MG63 (cell line): ENCODE data around the gene OR5K3. TPM values are rescaled to one million over a fixed set of nuclear protein-coding genes. Genes with fewer than 3 reads are reported as not detected.
"Not testable (repeated sequence)": the region's sequence is repeated elsewhere in the genome, so short reads cannot be mapped to it uniquely, and the experiment has no call there.

ENCODE experiments used
- DNase-seq: peaks from one replicate; pipeline ENCODE4 v3.0.0-alpha.2; 2020
- H3K27me3 ChIP-seq: fragments of 250-450 bp; sonication (Bioruptor Pico); 2 replicates; pipeline ENCODE4 v1.5.1; 2020; ENCODE audit warnings: mild to moderate bottlenecking, moderate library complexity
- H3K36me3 ChIP-seq: fragments of 250-450 bp; sonication (Bioruptor Pico); 2 replicates; pipeline ENCODE4 v1.5.1; 2020; ENCODE audit warnings: mild to moderate bottlenecking, moderate library complexity
- H3K4me3 ChIP-seq: fragments of 250-450 bp; sonication (Bioruptor Pico); 2 replicates; pipeline ENCODE4 v1.5.1; 2020; ENCODE audit warnings: mild to moderate bottlenecking, moderate library complexity
- H3K9me3 ChIP-seq: fragments of 250-450 bp; sonication (Bioruptor Pico); 2 replicates; pipeline ENCODE4 v1.5.1; 2020; ENCODE audit warnings: mild to moderate bottlenecking, moderate library complexity
- total RNA-seq: library from RNA; depleted of rRNA; stranded (reverse); fragments of >200 nt; shearing (Covaris generic); gene quantifications from 2 replicates; pipeline ENCODE4 v1.2.3, GENCODE V29; 2014; ENCODE audit warnings: low replicate concordance; rRNA removed

OR5K3 gene
- not detected in 2 replicates for total RNA-seq

DNA sequence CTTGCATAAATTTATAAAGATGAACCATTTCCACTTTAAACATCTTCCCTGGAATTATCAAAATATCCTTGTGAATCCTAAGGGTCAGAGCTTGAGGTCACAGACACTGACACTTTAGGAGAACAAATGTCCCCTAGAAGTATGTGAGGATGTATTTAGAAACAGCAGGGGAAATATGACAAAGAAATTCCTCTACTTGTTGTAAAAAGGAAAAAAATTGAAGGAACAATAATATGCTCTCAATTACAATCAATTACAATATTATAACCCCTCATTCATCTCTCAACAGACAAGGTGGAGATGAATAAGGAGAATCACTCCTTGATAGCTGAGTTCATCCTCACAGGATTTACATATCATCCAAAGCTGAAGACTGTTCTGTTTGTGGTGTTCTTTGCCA is at the start of gene OR5K3:
Gene OR5K3 (plus strand): TSS at position 301 of the 400 bp plus-strand sequence. CDS start 0 bp downstream, at position 301.
- Histone ChIP-seq H3K9me3 (no peaks in the 10 kb centered on the region), H3K4me3 (no peak within 1 kb of the TSS), H3K27me3 (no peaks in the 10 kb centered on the region), H3K36me3 (no peaks in the 10 kb centered on the region)
- DNase-seq, result no peak

- H3K27me3 ChIP-seq, result peaks cover 9% of the 10 kb centered on the region
These were observed 48.7 kb upstream of the OR5K3 start for GRCh38 chr3:98341758-98342157.

GRCh38 chr3:98343647-98344507 is 46.6 kb upstream of the OR5K3 start:
- Histone ChIP-seq H3K27me3 (no peaks in the 10 kb centered on the region), H3K9me3 (no peaks in the 10 kb centered on the region), H3K36me3 (no peaks in the 10 kb centered on the region), H3K4me3 (no peak overlapping the region)
- peak; percentile 9 for DNase-seq

More at GRCh38 chr3:98341758-98342157, 48.7 kb upstream of the OR5K3 start:
- Histone ChIP-seq H3K4me3 (no peak overlapping the region), H3K9me3 (no peaks in the 10 kb centered on the region), H3K36me3 (no peaks in the 10 kb centered on the region)
- no peak for DNase-seq

- no peak overlapping the region for H3K4me3 ChIP-seq
- no peak for DNase-seq
- no peaks in the 10 kb centered on the region for H3K27me3 ChIP-seq
- H3K9me3 ChIP-seq, result no peaks in the 10 kb centered on the region
- no peaks in the 10 kb centered on the region for H3K36me3 ChIP-seq
These were observed 40.4 kb upstream of the OR5K3 start for GRCh38 chr3:98350082-98350481.

- H3K4me3 ChIP-seq, result no peak within 1 kb of the TSS
- no peaks in the 10 kb centered on the region for H3K36me3 ChIP-seq
- H3K9me3 ChIP-seq, result no peaks in the 10 kb centered on the region
These were observed 36.9 kb upstream of the OR5K3 start, which contains the start of gene OR5K4 for GRCh38 chr3:98353554-98353953. Gene OR5K4 (plus strand): TSS chr3:98353854. CDS start chr3:98353854, 0 bp downstream.

GRCh38 chr3:98359250-98359649 is 31.2 kb upstream of the OR5K3 start:
- no peak for DNase-seq
- Histone ChIP-seq H3K4me3 (no peak overlapping the region), H3K27me3 (no peaks in the 10 kb centered on the region), H3K9me3 (peaks cover 3% of the 10 kb centered on the region; the same call in 1 of the 2 replicates), H3K36me3 (no peaks in the 10 kb centered on the region)

More at GRCh38 chr3:98353554-98353953, 36.9 kb upstream of the OR5K3 start, which contains the start of gene OR5K4:
- no peak for DNase-seq
- H3K27me3 ChIP-seq, result no peaks in the 10 kb centered on the region

DNA sequence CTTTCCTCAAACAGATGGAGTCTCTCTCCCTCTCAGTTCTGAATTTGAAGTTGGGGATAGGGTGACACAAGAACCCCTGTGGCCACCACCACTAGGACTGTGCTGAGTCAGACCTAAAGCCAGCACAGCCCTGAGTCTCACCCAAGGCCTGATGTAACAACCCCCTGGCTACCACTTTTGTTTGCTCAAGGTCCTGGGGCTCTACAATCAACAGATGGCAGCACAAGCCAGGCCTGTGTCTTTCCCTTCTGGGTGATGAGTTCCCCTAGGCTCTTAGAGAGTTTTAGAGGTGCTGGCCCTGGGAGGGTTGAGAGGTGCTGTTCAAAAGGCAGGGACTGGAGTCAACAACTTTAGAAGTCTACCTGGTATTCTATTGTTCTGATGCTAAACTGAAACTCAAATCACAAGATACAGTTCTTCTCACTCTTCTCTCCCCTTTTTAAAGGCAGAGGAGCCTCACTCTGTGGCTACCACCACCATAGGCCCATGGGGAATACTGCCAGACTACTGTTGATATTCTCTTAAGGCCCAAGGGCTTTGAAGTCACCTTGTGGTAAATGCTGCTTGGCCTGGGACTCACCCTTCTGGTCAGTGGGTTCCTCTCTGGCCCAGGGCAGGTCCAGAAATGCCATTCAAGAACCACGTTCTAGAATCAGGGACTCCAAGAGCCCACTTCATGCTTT is 30.3 kb upstream of the OR5K3 start:
- no peak for DNase-seq
- Histone ChIP-seq H3K9me3 (peaks cover 3% of the 10 kb centered on the region; the same call in 1 of the 2 replicates), H3K36me3 (no peaks in the 10 kb centered on the region), H3K27me3 (no peaks in the 10 kb centered on the region), H3K4me3 (no peak overlapping the region)

DNA sequence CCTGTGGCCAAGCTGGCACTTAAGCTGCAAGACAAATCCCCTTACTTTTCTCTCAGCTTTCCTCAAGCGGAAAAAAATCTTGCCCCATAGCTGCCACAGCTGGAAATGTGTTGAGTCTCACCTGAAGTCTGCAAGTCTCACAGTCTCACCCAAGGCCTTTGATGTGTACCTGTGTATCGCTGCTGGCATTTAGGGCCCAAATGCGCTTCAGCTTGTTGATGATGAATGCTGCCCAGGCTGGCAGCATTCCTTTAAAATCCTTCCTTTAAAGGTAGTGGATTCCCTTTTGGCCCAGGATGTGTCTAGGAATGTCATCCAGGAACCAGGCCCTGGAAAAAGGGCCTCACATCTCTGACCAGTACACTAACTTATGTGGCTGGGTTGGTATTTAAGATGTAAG is 29.8 kb upstream of the OR5K3 start:
- H3K4me3 ChIP-seq, result no peak overlapping the region
- peaks cover 3% of the 10 kb centered on the region; the same call in 1 of the 2 replicates for H3K9me3 ChIP-seq
- H3K36me3 ChIP-seq, result no peaks in the 10 kb centered on the region
- H3K27me3 ChIP-seq, result no peaks in the 10 kb centered on the region
- no peak for DNase-seq

DNA sequence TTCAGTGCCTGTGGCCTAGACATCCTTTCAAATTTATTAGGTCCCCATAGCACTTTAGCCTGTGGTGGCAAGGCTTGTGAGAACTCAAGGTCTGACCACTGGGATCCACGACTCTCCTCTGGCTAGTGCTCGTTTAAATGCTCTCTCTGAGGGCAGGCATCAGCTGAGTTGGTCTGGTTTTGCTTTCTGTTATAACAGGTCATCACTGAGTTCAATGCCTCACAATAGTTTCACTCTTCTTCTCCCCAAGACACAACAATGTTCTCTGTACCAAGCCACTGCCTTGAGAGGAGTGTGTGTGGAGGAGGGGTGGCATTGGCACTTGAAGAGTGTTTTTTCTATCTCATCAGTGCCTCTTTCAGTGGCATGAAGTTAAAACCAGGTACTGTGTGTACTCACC is 29.2 kb upstream of the OR5K3 start:
- Histone ChIP-seq H3K4me3 (no peak overlapping the region), H3K36me3 (no peaks in the 10 kb centered on the region)
- DNase-seq, result no peak

GRCh38 chr3:98367464-98368246 is 22.8 kb upstream of the OR5K3 start:
- DNase-seq, result no peak
- H3K9me3 ChIP-seq, result no peaks in the 10 kb centered on the region
- no peak overlapping the region for H3K4me3 ChIP-seq
- H3K27me3 ChIP-seq, result no peaks in the 10 kb centered on the region
- no peaks in the 10 kb centered on the region for H3K36me3 ChIP-seq

More for the DNA sequence above, 29.2 kb upstream of the OR5K3 start:
- Histone ChIP-seq H3K27me3 (no peaks in the 10 kb centered on the region), H3K9me3 (peaks cover 3% of the 10 kb centered on the region; the same call in 1 of the 2 replicates)

DNA sequence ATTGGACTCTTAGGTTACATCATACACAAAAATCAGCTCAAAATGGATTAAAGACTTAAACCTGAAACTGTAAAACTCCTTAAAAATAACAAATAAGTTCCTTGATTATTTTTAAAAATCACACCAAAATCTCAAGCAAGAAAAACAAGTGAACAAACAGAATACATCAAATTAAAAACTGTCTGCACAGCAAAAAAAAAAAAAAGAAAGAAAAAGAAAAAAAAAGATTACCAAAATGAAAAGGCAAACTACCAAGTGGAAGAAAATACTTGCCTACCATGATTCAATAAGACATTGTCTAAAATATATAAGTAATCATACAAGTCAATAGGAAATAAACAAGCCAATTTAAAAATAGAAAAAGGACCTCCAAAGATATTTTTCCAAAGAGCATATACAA is 19.3 kb upstream of the OR5K3 start:
- Histone ChIP-seq H3K27me3 (no peaks in the 10 kb centered on the region), H3K36me3 (no peaks in the 10 kb centered on the region), H3K4me3 (no peak overlapping the region), H3K9me3 (no peaks in the 10 kb centered on the region)
- DNase-seq, result no peak

DNA sequence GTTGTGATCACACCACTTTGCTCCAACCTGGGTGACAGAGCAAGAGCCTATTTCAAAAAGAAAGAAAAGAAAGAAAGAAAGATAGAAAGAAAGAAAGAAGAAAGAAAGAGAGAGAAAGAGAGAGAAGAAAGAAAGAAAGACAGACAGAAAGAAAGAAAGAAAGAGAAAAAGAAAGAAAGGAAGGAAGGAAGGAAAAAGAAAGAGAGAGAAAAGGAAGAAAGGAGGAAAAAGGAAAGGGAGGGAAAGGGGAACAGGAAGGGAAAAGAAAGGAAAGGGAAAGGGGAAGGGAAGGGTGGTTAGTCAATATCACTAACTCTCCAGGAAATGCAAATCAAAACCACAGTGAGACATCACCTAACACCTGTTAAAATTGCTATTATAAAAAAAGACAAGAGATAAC is 18.6 kb upstream of the OR5K3 start:
- H3K4me3 ChIP-seq, result no peak overlapping the region
- H3K36me3 ChIP-seq, result no peaks in the 10 kb centered on the region
- DNase-seq, result no peak
- H3K27me3 ChIP-seq, result no peaks in the 10 kb centered on the region
- no peaks in the 10 kb centered on the region for H3K9me3 ChIP-seq

DNA sequence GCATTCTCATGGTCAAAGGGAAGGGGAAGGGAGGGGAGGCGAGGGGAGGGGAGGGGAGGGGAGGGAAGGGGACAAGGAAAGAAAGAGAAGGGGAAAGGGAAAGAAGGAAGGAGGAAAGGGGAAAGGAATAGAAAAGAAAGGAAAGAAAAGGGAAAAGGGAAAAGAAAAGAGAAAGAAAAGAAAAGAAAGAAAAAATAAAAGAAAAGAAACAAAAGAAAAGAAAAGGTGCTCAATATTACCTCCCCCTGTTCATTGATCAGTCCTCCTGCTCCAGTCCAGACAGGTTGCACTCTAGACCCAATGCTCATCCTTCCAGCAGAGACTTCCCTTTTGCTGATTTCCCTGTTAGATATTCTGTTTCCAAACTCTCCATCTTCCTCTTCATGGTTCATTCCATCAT is 18.0 kb upstream of the OR5K3 start:
- no peaks in the 10 kb centered on the region for H3K36me3 ChIP-seq
- no peaks in the 10 kb centered on the region for H3K27me3 ChIP-seq
- no peak overlapping the region for H3K4me3 ChIP-seq
- DNase-seq, result no peak
- no peaks in the 10 kb centered on the region for H3K9me3 ChIP-seq

DNA sequence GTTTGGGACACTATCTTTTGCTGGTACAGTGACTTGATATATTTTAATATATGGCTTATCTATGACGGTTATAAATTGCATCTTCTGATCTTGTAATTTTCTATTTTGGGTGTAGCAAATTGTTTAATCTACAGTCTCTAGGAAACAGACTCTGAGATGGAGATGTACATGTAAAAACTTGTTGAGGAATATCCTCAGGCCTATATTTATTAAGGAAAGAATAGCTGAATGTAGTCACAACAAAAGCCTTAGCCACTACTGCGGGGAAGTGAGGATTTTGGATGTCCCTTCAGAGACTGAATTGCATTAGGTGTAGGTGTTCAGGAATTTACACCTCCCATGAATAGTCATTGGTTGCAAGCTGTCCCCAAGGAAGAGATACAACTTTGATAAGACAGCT is 13.8 kb upstream of the OR5K3 start:
- no peak for DNase-seq

DNA sequence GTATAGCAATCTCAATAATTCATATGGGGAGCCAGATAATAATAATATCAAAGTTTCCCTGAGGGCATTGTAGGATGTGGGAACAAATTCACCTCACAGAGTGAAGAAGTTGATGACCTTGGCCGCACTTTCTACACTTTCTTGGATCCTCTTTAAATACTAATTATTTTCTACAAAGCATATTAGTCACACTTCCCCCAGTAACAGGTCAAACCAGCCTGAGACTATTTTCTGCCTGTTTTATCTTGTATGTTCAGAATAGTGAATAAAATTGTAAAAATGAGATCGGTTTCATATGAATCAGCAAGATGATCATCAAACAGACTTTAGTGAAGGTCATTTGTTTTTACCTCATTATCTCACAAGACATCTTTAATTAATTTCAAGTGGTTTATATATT is 2.3 kb upstream of the OR5K3 start:
- Histone ChIP-seq H3K27me3 (no peaks in the 10 kb centered on the region), H3K9me3 (no peaks in the 10 kb centered on the region), H3K36me3 (no peaks in the 10 kb centered on the region), H3K4me3 (no peak overlapping the region)
- DNase-seq, result no peak

More for the DNA sequence above, 13.8 kb upstream of the OR5K3 start:
- H3K4me3 ChIP-seq, result no peak overlapping the region
- H3K27me3 ChIP-seq, result no peaks in the 10 kb centered on the region
- H3K9me3 ChIP-seq, result no peaks in the 10 kb centered on the region
- no peaks in the 10 kb centered on the region for H3K36me3 ChIP-seq

DNA sequence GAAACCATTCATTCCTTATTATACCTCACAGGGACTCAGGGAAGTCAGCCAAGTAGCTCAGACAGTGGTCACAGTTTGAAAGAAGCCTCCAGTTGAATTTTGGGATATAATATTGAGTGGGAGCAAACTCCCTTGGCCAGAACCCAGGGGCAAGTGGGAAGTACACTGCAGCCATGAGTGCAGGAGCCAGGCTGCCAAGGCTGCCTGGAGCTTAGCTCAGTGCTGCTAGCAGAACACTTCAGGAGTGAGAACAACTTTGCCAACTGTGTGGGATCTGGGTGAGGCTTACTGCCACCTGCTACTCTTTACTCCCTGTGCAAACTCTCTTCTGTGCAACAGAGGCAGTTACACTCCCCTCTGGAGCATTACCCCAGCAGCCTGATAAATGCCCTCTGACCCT is 4.6 kb downstream of the OR5K3 start:
- H3K36me3 ChIP-seq, result no peaks in the 10 kb centered on the region
- no peak overlapping the region for H3K4me3 ChIP-seq
- DNase-seq, result no peak
- peaks cover 3% of the 10 kb centered on the region; the same call in 1 of the 2 replicates for H3K9me3 ChIP-seq
- H3K27me3 ChIP-seq, result no peaks in the 10 kb centered on the region; the same call in 1 of the 2 replicates

- not testable (repeated sequence) for H3K9me3 ChIP-seq, H3K27me3 ChIP-seq, H3K4me3 ChIP-seq, H3K36me3 ChIP-seq, DNase-seq
These were observed 6.0 kb downstream of the OR5K3 start for GRCh38 chr3:98396482-98396881.
